ENCODE measurements around the gene TIPARP. TPM values are rescaled to one million over a fixed set of nuclear protein-coding genes. Genes with fewer than 3 reads are reported as not detected.
"Not testable (repeated sequence)": the region's sequence is repeated elsewhere in the genome, so short reads cannot be mapped to it uniquely, and the experiment has no call there.

Gene TIPARP
- total RNA-seq, 1 experiment from 2014 or later = 15.8 TPM

- H3K9me3 Mint-ChIP-seq (ENCODE audit: unreplicated experiment) = no peaks in the 10 kb centered on the region
- TF ChIP-seq CTCF (IDR thresholded peaks at IDR 0.05; ENCODE audit: insufficient read depth in 1 of 2, low read depth in 1 of 2, low read length in 1 of 2, severe bottlenecking in 1 of 2, unreplicated experiment in 1 of 2) = no peak
- H3K9me3 ChIP-seq = no peaks in the 10 kb centered on the region
- peaks cover 14% of the 10 kb centered on the region for H3K36me3 Mint-ChIP-seq (ENCODE audit: insufficient read depth, unreplicated experiment)
- no TSS peak for BruUV-seq (replicated peaks)
- peaks cover 8% of the 10 kb centered on the region; the same call in 1 of the 2 replicates for H3K4me1 ChIP-seq
- no peak overlapping the region for H3K4me3 ChIP-seq (ENCODE audit: low read depth, low read length)
- H3K27me3 Mint-ChIP-seq (ENCODE audit: insufficient read depth, unreplicated experiment) = no peaks in the 10 kb centered on the region
- no peak for DNase-seq
- no peaks in the 10 kb centered on the region for H3K4me1 Mint-ChIP-seq (ENCODE audit: low read depth, unreplicated experiment)
- POLR2A ChIA-PET = interaction anchor here (0.6 kb wide), 1 partner anchor 378 kb away, joined by 3 read pairs; no protein-coding TSS in a partner anchor
- no peaks in the 10 kb centered on the region for H3K36me3 ChIP-seq (ENCODE audit: control insufficient read depth, insufficient read depth, low read length)
- H3K4me3 Mint-ChIP-seq (ENCODE audit: unreplicated experiment) = no peak overlapping the region
- no peak overlapping the region for H3K27ac Mint-ChIP-seq (ENCODE audit: unreplicated experiment)
- intact Hi-C loops (cut with micrococcal nuclease; ENCODE audit: unreplicated experiment) = no loop called here
- CTCF ChIA-PET = no interaction called here
- H3K27me3 ChIP-seq (replicated peaks; ENCODE audit: control insufficient read depth, insufficient read depth, low read length) = no peaks in the 10 kb centered on the region
Measured at GRCh38 chr3:156711113-156711512, 36.7 kb downstream of the TIPARP start.

GRCh38 chr3:156711944-156712343 is 37.6 kb downstream of the TIPARP start:
- H3K4me1 Mint-ChIP-seq (ENCODE audit: low read depth, unreplicated experiment); H3K27me3 ChIP-seq (replicated peaks; ENCODE audit: control insufficient read depth, insufficient read depth, low read length); H3K9me3 Mint-ChIP-seq (ENCODE audit: unreplicated experiment); BruUV-seq (replicated peaks); H3K27ac Mint-ChIP-seq (ENCODE audit: unreplicated experiment); H3K9me3 ChIP-seq; intact Hi-C loops (cut with micrococcal nuclease; ENCODE audit: unreplicated experiment); H3K36me3 ChIP-seq (ENCODE audit: control insufficient read depth, insufficient read depth, low read length); H3K4me3 ChIP-seq (ENCODE audit: low read depth, low read length); H3K4me3 Mint-ChIP-seq (ENCODE audit: unreplicated experiment); H3K27me3 Mint-ChIP-seq (ENCODE audit: insufficient read depth, unreplicated experiment); H3K4me1 ChIP-seq; CTCF ChIA-PET; POLR2A ChIA-PET; DNase-seq: not testable (repeated sequence)
- H3K36me3 Mint-ChIP-seq (ENCODE audit: insufficient read depth, unreplicated experiment) = peaks cover 12% of the 10 kb centered on the region

DNA sequence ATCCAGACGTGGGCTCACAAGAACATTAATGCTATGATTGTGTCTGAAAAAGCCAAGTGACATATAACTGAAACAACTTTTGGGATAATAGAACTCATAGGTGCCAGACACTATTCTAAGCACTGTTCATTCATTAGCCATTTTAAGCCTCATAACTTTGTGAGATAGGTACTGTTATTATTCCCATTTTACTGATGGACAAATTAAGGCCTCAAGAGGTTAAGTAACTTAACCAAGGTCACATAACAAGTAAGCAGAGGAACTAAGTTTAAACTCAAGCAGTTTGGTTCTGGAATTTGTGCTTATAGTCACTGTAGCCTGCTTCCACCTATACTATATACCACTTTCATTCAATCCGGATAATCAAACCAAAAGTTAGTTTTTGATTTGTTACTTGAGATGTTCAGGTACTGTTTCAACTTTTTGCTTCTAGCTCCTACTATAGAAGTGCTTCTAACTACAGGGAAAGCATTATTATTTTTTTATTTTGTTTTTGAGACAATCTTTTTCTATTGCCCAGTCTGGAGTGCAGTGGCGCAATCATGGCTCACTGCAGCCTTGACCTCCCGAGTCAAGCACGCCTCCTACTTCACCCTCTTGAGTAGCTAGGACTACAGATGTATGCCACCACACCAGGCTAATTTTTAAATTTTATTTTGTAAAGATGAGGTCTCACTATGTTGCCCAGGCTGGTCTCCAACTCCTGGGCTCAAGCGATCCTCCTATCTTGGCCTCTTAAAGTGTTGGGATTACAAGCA is 41.9 kb downstream of the TIPARP start:
- Mint-ChIP-seq H3K27me3 (ENCODE audit: insufficient read depth, unreplicated experiment) (no peaks in the 10 kb centered on the region), H3K4me3 (ENCODE audit: unreplicated experiment) (no peak overlapping the region), H3K36me3 (ENCODE audit: insufficient read depth, unreplicated experiment) (peaks cover 5% of the 10 kb centered on the region), H3K27ac (ENCODE audit: unreplicated experiment) (no peak overlapping the region), H3K4me1 (ENCODE audit: low read depth, unreplicated experiment) (peaks cover 26% of the 10 kb centered on the region), H3K9me3 (ENCODE audit: unreplicated experiment) (no peaks in the 10 kb centered on the region)
- BruUV-seq (replicated peaks) = no TSS peak
- H3K27me3 ChIP-seq (replicated peaks; ENCODE audit: control insufficient read depth, insufficient read depth, low read length) = no peaks in the 10 kb centered on the region
- ChIA-PET CTCF (no interaction called here), POLR2A (no interaction called here)
- no peak for DNase-seq
- H3K36me3 ChIP-seq (ENCODE audit: control insufficient read depth, insufficient read depth, low read length) = no peaks in the 10 kb centered on the region
- H3K4me3 ChIP-seq (ENCODE audit: low read depth, low read length) = no peak overlapping the region
- H3K4me1 ChIP-seq = peaks cover 20% of the 10 kb centered on the region
- TF ChIP-seq CTCF (IDR thresholded peaks at IDR 0.05; ENCODE audit: insufficient read depth in 1 of 2, low read depth in 1 of 2, low read length in 1 of 2, severe bottlenecking in 1 of 2, unreplicated experiment in 1 of 2) = no peak
- no peaks in the 10 kb centered on the region for H3K9me3 ChIP-seq
- intact Hi-C loops (cut with micrococcal nuclease; ENCODE audit: unreplicated experiment) = no loop called here
